ENCODE results near the gene TMPRSS3. TPM values are rescaled to one million over a fixed set of nuclear protein-coding genes. Genes with fewer than 3 reads are reported as not detected.

The TMPRSS3 gene
- total and polyA plus RNA-seq, 2 of the 13 experiments (the other 11 are each of a cell fraction or from before 2014, with no cell fraction given) = 2.8 to 16.9 TPM

DNA sequence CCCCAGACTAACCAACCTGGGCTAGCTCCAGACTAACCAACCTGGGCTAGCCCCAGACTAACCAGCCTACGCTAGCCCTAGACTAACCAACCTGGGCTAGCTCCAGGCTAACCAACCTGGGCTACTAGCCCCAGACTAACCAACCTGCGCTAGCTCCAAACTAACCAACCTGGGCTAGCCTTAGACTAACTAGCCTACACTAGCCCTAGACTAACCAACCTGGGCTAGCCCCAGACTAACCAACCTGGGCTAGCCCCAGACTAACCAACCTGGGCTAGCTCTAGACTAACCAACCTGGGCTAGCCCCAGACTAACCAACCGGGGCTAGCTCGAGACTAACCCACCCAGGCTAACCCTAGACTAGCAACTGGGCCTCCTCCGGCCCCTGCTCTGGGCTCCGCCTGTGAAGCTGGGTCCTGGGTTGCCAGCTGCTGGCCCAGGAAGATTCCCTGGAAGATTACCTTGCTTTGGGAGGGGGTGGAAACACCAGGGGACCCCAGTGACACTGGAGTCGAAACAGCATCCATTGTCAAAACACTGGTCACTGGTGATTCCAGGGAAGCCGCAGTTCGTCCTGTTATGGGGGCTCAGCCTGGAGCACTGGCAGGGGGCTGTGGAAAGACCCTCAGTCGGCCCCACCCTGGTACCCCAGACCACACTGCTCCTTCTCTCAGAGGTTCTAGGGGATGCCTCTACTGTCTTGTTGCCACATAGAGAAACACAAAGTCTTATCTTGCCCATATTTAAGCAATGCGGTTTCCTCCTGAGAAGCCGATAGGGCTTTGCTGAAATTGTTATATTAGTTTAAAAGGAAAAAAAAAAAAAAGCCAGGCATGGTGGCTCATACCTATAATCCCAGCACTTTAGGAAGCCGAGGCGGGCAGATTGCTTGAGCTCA lies 46.2 kb downstream of the TMPRSS3 start:
- Histone ChIP-seq H3K36me3 (replicated peaks in 1 of 2; ENCODE audit: control insufficient read depth in 1 of 2, insufficient read depth in 2 of 2, low read length in 2 of 2) (no peaks in the 10 kb centered on the region), H3K4me2 (ENCODE audit: low read depth, low read length) (no peak overlapping the region), H3K27me3 (ENCODE audit: control insufficient read depth in 1 of 2, insufficient read depth in 2 of 2, low read length in 2 of 2) (peaks cover 0 to 16% of the 10 kb centered on the region in 2 experiments; a peak in 1 of 5 replicates), H3K9me3 (ENCODE audit: low read length) (no peaks in the 10 kb centered on the region), H4K20me1 (ENCODE audit: insufficient read depth, low read length) (no peaks in the 10 kb centered on the region), H2AFZ (ENCODE audit: low read length) (no peak overlapping the region), H3K4me1 (ENCODE audit: insufficient read depth, low read length) (peaks cover 16% of the 10 kb centered on the region), H3K27ac (ENCODE audit: extremely low read length, insufficient read depth, low read length) (no peak overlapping the region), H3K79me2 (ENCODE audit: insufficient read depth, low read length) (no peaks in the 10 kb centered on the region), H3K4me3 (replicated peaks in 1 of 3; ENCODE audit: insufficient read depth in 1 of 3, low read depth in 2 of 3, low read length in 3 of 3) (no peak overlapping the region), H3K9ac (ENCODE audit: insufficient read depth, low read depth, low read length) (no peak overlapping the region)
- no peak for DNase-seq (ENCODE audit: low spot score)
- WGBS (ENCODE audit: low lambda C conversion rate) = 61% methylated on average over 14 of the region's 14 CpGs
- in situ Hi-C loops (cut with HindIII; ENCODE audit: extremely low pct_ligation_motif_present, low pct_unique_long_range_greater_than_20kb) = no loop called here
- no peak for FAIRE-seq
- intact Hi-C loops (cut with micrococcal nuclease; ENCODE audit: unreplicated experiment) = no loop called here
- no peak for ATAC-seq
- ChIA-PET POLR2A (no interaction called here), CTCF (ENCODE audit: low intra/inter-chr PET ratio, low total read pairs) (no interaction called here)
- TF ChIP-seq, protein P1, sequence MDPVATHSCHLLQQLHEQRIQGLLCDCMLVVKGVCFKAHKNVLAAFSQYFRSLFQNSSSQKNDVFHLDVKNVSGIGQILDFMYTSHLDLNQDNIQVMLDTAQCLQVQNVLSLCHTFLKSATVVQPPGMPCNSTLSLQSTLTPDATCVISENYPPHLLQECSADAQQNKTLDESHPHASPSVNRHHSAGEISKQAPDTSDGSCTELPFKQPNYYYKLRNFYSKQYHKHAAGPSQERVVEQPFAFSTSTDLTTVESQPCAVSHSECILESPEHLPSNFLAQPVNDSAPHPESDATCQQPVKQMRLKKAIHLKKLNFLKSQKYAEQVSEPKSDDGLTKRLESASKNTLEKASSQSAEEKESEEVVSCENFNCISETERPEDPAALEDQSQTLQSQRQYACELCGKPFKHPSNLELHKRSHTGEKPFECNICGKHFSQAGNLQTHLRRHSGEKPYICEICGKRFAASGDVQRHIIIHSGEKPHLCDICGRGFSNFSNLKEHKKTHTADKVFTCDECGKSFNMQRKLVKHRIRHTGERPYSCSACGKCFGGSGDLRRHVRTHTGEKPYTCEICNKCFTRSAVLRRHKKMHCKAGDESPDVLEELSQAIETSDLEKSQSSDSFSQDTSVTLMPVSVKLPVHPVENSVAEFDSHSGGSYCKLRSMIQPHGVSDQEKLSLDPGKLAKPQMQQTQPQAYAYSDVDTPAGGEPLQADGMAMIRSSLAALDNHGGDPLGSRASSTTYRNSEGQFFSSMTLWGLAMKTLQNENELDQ (CRISPR knock-in tag; IDR thresholded peaks at IDR 0.05; ENCODE audit: borderline replicate concordance) = no peak
- TF ChIP-seq TRAFD1 (CRISPR knock-in tag; IDR thresholded peaks at IDR 0.05; ENCODE audit: borderline replicate concordance) = no peak
- TF ChIP-seq HIVEP1 (CRISPR knock-in tag; IDR thresholded peaks at IDR 0.05) = no peak
- BruUV-seq (replicated peaks) = no TSS peak

All from HepG2 (cell line).